GM06990 (cell line): ENCODE measurements around the gene EBF3.

Experiments
- DNase-seq: peaks from one replicate; pipeline ENCODE4 v3.0.0-alpha.2; 2011; ENCODE audit not compliant: insufficient read length; ENCODE audit errors: extremely low read depth
- H3K27me3 ChIP-seq: replicated peaks from 2 replicates; pipeline ENCODE4 v1.6.0; 2011; ENCODE audit warnings: low read length; ENCODE audit not compliant: control insufficient read depth, insufficient read depth
- H3K36me3 ChIP-seq: 2 replicates; pipeline ENCODE4 v1.5.1; 2011; ENCODE audit warnings: low read length; ENCODE audit not compliant: control insufficient read depth, insufficient read depth
- H3K4me3 ChIP-seq: replicated peaks from 2 replicates; pipeline ENCODE4 v1.5.1; 2011; ENCODE audit warnings: low read depth, mild to moderate bottlenecking, control low read depth, low read length
- TF ChIP-seq, protein P1 (sequence below): IDR thresholded peaks from 2 replicates; pipeline ENCODE4 v1.5.1; 2011; ENCODE audit warnings: low read length, control low read depth, mild to moderate bottlenecking, inconsistent platforms; ENCODE audit not compliant: insufficient read depth, poor library complexity, severe bottlenecking

EBF3 gene

GRCh38 chr10:129969911-129970464 lies 5.9 kb upstream of the EBF3 start:
- TF ChIP-seq, protein P1, sequence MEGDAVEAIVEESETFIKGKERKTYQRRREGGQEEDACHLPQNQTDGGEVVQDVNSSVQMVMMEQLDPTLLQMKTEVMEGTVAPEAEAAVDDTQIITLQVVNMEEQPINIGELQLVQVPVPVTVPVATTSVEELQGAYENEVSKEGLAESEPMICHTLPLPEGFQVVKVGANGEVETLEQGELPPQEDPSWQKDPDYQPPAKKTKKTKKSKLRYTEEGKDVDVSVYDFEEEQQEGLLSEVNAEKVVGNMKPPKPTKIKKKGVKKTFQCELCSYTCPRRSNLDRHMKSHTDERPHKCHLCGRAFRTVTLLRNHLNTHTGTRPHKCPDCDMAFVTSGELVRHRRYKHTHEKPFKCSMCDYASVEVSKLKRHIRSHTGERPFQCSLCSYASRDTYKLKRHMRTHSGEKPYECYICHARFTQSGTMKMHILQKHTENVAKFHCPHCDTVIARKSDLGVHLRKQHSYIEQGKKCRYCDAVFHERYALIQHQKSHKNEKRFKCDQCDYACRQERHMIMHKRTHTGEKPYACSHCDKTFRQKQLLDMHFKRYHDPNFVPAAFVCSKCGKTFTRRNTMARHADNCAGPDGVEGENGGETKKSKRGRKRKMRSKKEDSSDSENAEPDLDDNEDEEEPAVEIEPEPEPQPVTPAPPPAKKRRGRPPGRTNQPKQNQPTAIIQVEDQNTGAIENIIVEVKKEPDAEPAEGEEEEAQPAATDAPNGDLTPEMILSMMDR = no peak
- Histone ChIP-seq H3K36me3 (no peaks in the 10 kb centered on the region), H3K4me3 (no peak overlapping the region), H3K27me3 (no peaks in the 10 kb centered on the region; the same call in 1 of the 2 replicates)
- DNase-seq = no peak

DNA sequence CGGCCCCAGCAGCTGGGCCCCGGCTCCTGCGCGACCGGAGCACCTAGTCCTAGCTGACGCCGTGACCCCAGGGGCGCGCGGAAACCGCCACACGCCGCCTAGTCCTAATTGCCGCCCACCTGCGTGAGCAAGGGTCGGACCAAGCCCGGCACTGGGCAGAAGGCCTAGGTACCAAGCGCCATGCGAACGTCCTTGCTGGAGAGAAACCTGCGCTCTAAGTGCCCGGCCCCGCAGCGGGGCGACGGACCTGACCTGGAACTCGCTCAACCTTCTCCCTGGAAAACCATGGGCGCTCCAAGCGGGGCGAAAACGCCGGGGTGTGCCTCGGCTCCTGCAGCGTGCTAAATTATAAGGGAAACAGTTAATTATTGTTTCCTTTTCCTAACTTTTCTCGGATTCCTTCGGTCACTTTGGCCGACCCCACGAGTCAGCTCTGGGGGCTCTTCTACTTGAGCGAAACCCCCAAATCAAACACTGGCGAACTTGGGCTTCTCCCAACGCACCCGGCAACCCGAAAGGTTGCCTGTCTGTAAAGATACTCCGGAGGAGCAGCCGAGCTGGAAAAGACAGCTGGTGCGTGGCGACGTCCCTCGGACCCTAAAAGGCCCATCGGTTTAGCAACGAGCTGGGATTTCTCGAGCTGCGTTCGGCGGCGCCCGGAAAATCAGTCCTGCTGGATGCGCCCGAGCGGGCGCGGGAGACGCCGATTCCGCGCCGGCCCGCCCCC lies 5.3 kb upstream of the EBF3 start:
- Histone ChIP-seq H3K27me3 (no peaks in the 10 kb centered on the region; the same call in none of the 2 replicates), H3K4me3 (no peak overlapping the region), H3K36me3 (no peaks in the 10 kb centered on the region)
- DNase-seq = no peak
- TF ChIP-seq, protein P1 = no peak

GRCh38 chr10:129968853-129969183 lies 4.7 kb upstream of the EBF3 start:
- Histone ChIP-seq H3K36me3 (no peaks in the 10 kb centered on the region), H3K4me3 (no peak overlapping the region), H3K27me3 (no peaks in the 10 kb centered on the region; the same call in none of the 2 replicates)
- TF ChIP-seq, protein P1 = no peak
- DNase-seq = no peak

GRCh38 chr10:129968020-129968852 lies 4.2 kb upstream of the EBF3 start:
- H3K36me3 ChIP-seq = no peaks in the 10 kb centered on the region
- TF ChIP-seq, protein P1 = no peak
- DNase-seq = no peak
- H3K27me3 ChIP-seq = no peaks in the 10 kb centered on the region; the same call in none of the 2 replicates
- no peak overlapping the region for H3K4me3 ChIP-seq

DNA sequence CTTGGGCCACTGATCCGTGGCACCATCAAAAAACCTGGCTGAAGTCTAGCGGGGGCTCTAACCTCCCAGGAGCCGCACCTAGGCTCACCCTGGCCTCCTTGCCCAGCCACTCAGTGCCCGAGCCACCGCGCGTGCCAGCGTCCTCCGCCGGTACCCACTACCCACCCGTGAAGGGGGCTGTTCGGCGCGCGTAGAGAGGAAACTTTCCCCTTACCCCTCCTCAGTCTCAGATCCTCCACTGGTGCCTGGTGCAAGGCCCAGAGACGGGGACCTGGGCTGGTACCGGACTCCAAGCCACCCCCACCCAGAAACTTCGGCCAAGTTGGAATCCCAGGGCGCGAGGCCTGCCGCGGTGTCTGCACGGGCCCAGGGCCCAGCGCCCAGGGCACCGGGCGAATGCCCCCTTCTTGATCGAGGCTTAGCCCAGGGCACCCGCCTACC lies 3.5 kb upstream of the EBF3 start:
- H3K27me3 ChIP-seq = no peaks in the 10 kb centered on the region; the same call in none of the 2 replicates
- no peak overlapping the region for H3K4me3 ChIP-seq
- DNase-seq = no peak
- TF ChIP-seq, protein P1 = no peak
- H3K36me3 ChIP-seq = no peaks in the 10 kb centered on the region
